KMS-11 (cell line): ENCODE measurements around the gene ICE1.

Source experiments
- H2AFZ ChIP-seq: fragments of 200-600 bp; sonication (generic); 2 replicates; pipeline ENCODE4 v1.6.1; 2016; ENCODE audit warnings: antibody characterized with exemption, mixed run types, low read depth
- H3K27ac ChIP-seq: fragments of 200-600 bp; sonication (generic); 2 replicates; pipeline ENCODE4 v1.6.1; 2016; ENCODE audit warnings: mild to moderate bottlenecking, mixed run types
- H3K27me3 ChIP-seq: fragments of 200-600 bp; sonication (generic); 2 replicates; pipeline ENCODE4 v1.6.1; 2017; ENCODE audit warnings: mild to moderate bottlenecking, low read depth, mixed run types, moderate library complexity; ENCODE audit not compliant: insufficient read depth
- H3K36me3 ChIP-seq: fragments of 200-600 bp; sonication (generic); 2 replicates; pipeline ENCODE4 v1.6.1; 2017; ENCODE audit warnings: mild to moderate bottlenecking, mixed run types; ENCODE audit not compliant: insufficient read depth
- H3K4me1 ChIP-seq: fragments of 200-600 bp; sonication (generic); 2 replicates; pipeline ENCODE4 v1.6.1; 2016; ENCODE audit warnings: mild to moderate bottlenecking, low read depth, mixed run types; ENCODE audit not compliant: poor library complexity, severe bottlenecking
- H3K4me2 ChIP-seq: fragments of 200-600 bp; sonication (generic); 2 replicates; pipeline ENCODE4 v1.7.0; 2016; ENCODE audit warnings: mild to moderate bottlenecking, mixed run types
- H3K4me3 ChIP-seq: fragments of 200-600 bp; sonication (generic); IDR thresholded peaks from 2 replicates; pipeline ENCODE4 v1.6.1; 2017; ENCODE audit warnings: low read depth, low read length, mixed read lengths; ENCODE audit not compliant: insufficient read depth
- H3K79me2 ChIP-seq: fragments of 200-600 bp; sonication (generic); 2 replicates; pipeline ENCODE4 v1.6.1; 2016; ENCODE audit warnings: low read depth, mixed run types; ENCODE audit not compliant: insufficient read depth
- H3K9ac ChIP-seq: fragments of 200-600 bp; sonication (generic); 2 replicates; pipeline ENCODE4 v1.6.1; 2016; ENCODE audit warnings: mild to moderate bottlenecking, mixed run types
- H4K20me1 ChIP-seq: fragments of 200-600 bp; sonication (generic); 2 replicates; pipeline ENCODE4 v1.6.1; 2016; ENCODE audit warnings: mild to moderate bottlenecking, mixed run types; ENCODE audit not compliant: insufficient read depth
- CTCF ChIP-seq: fragments of 200-600 bp; sonication (generic); conservative IDR thresholded peaks from 2 replicates; pipeline ENCODE4 v1.6.1; 2017; ENCODE audit warnings: low read depth, mild to moderate bottlenecking, antibody characterized with exemption, low read length, moderate library complexity, mixed read lengths

Gene ICE1

DNA sequence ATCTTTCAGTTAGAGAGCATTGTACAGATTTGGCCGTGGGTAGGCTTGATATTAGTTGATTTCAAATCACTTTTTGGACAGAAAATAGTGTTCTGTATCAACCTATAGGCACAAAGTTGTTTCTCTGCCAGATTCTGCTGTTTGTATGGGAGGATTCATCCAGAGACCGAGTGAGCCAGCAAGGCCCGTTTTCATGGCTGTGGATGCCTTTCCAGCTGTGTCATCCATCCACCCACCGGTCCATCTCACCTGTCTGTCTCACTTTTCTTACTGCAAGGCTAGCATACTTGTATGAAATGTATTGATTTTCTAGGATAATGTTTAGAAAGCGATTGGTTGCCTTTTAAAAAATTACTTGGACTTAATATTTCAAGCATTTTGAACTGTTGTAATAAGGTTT, 34.4 kb downstream of the ICE1 start:
- Histone ChIP-seq H3K9ac (no peak overlapping the region), H3K27ac (no peak overlapping the region), H4K20me1 (no peaks in the 10 kb centered on the region), H2AFZ (no peak overlapping the region), H3K36me3 (peaks cover 21% of the 10 kb centered on the region; the same call in 1 of the 2 replicates), H3K4me3 (no peak overlapping the region), H3K79me2 (no peaks in the 10 kb centered on the region), H3K27me3 (no peaks in the 10 kb centered on the region), H3K4me2 (no peak overlapping the region), H3K4me1 (no peaks in the 10 kb centered on the region)
- no peak for TF ChIP-seq CTCF

DNA sequence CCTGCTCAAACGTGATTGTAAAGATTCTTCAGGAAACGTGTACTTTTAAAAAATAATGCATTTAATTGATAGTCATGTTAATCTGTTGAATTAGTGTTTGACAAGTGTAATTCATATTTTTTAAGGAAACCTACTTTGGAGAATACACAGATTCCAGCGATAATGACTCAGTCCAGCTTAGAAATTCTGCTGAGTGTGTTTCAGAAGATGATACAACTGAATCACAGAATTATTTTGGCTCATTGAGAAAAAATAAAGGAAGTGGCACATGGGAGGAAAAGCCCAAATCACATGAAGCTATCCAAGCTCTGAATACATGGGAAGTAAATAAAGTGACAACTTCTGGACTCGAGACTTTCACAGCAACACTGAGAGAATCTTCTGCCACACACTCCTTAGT, 37.8 kb downstream of the ICE1 start:
- Histone ChIP-seq H2AFZ (no peak overlapping the region), H3K4me2 (no peak overlapping the region)

DNA sequence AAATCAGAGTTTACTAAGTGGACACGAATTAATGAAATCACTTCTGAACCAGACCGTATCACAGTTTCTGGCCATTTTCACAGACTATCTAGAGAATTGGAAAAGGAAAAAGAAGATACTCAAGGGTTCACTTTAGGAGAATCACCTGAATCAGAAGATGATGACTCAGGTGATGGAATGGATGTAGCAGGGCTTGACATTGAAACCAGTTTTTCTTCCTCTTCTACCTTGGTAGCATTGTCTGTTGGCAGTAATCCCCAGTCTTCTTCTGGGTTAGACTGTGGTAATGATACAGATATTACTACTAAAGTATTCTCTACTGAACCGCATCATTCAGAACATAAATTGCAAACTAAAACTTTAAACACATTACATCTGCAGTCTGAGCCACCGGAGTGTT, 38.5 kb downstream of the ICE1 start:
- Histone ChIP-seq H3K27me3 (no peaks in the 10 kb centered on the region), H4K20me1 (no peaks in the 10 kb centered on the region; the same call in 1 of the 2 replicates), H3K9ac (no peak overlapping the region), H3K4me3 (no peak overlapping the region), H3K36me3 (peaks cover 21% of the 10 kb centered on the region; the same call in 1 of the 2 replicates), H3K4me2 (no peak overlapping the region), H2AFZ (no peak overlapping the region), H3K79me2 (no peaks in the 10 kb centered on the region), H3K27ac (no peak overlapping the region), H3K4me1 (no peaks in the 10 kb centered on the region)
- no peak for TF ChIP-seq CTCF

More for the DNA sequence above, 37.8 kb downstream of the ICE1 start:
- no peaks in the 10 kb centered on the region for H3K4me1 ChIP-seq
- H3K27ac ChIP-seq: no peak overlapping the region
- no peaks in the 10 kb centered on the region for H3K27me3 ChIP-seq
- H3K4me3 ChIP-seq: no peak overlapping the region
- no peaks in the 10 kb centered on the region for H4K20me1 ChIP-seq
- no peak for TF ChIP-seq CTCF
- H3K79me2 ChIP-seq: no peaks in the 10 kb centered on the region
- H3K9ac ChIP-seq: no peak overlapping the region
- peaks cover 21% of the 10 kb centered on the region; the same call in 1 of the 2 replicates for H3K36me3 ChIP-seq

DNA sequence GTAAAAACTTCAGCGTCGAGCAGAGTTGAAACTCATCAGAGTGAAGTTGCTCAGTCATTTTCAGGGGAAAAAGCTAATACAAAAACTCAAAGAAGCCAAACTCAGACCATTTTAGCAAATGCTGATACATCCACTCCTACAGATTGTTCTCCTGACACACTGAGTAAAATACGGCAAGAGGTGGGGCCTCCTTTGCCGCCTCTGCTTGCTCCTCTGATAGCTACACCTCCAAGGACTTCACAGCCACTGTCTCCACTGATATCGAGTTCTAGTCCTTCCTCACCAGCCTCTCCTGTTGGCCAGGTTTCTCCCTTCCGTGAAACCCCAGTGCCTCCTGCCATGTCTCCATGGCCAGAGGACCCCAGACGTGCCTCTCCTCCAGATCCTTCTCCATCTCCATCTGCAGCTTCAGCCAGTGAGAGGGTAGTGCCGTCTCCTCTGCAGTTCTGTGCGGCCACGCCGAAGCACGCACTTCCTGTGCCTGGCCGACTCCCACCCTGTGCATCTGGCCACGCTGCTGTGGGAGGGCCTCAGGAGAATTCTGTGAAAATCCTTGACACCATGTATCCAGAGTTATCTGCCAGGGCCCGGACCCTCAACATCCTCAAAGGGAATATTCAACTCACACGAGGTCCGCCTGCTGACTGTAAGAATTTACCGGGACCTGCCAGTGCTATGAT, 41.7 kb downstream of the ICE1 start:
- no peak overlapping the region for H3K4me3 ChIP-seq
- H3K36me3 ChIP-seq: peaks cover 20% of the 10 kb centered on the region; the same call in 1 of the 2 replicates
- H2AFZ ChIP-seq: no peak overlapping the region
- no peaks in the 10 kb centered on the region for H3K4me1 ChIP-seq
- TF ChIP-seq CTCF: no peak
- H3K27ac ChIP-seq: no peak overlapping the region
- no peak overlapping the region for H3K9ac ChIP-seq
- no peaks in the 10 kb centered on the region for H3K79me2 ChIP-seq
- no peak overlapping the region for H3K4me2 ChIP-seq
- no peaks in the 10 kb centered on the region for H3K27me3 ChIP-seq
- no peaks in the 10 kb centered on the region; the same call in 1 of the 2 replicates for H4K20me1 ChIP-seq
